Liver (tissue), 9 donors: ENCODE data around the gene CNEP1R1. TPM values are rescaled to one million over a fixed set of nuclear protein-coding genes. Genes with fewer than 3 reads are reported as not detected.
A peak's percentile ranks its signal among the peaks of the same experiment; 100 is the strongest.

ENCODE experiments used
- DNase-seq: peaks from one replicate; pipeline ENCODE4 v3.0.0-alpha.2; 2017; ENCODE audit warnings: low spot score
- H3K27ac ChIP-seq, 2 donors: one replicate each; pipeline ENCODE4 v1.7.0; 2013; ENCODE audit warnings: inconsistent platforms in 2 of 2, low read length in 2 of 2, control low read depth in 1 of 2, low read depth in 1 of 2, mild to moderate bottlenecking in 1 of 2
- H3K27me3 ChIP-seq, 4 donors: one replicate each; pipeline versions ENCODE4 v1.6.1 to v1.7.0; 2013; ENCODE audit warnings: low read length in 3 of 4, inconsistent platforms in 1 of 4, mild to moderate bottlenecking in 1 of 4, moderate library complexity in 1 of 4; ENCODE audit not compliant: control insufficient read depth in 4 of 4, insufficient read depth in 4 of 4
- H3K36me3 ChIP-seq, 4 donors: one replicate each; pipeline versions ENCODE4 v1.6.1 to v1.7.0; 2013; ENCODE audit warnings: low read length in 3 of 4, mild to moderate bottlenecking in 3 of 4, low read depth in 1 of 4, moderate library complexity in 1 of 4; ENCODE audit not compliant: control insufficient read depth in 4 of 4, insufficient read depth in 3 of 4
- H3K4me1 ChIP-seq, 4 donors: one replicate each; pipeline versions ENCODE4 v1.6.1 to v1.7.0; 2013; ENCODE audit warnings: low read length in 3 of 4, mild to moderate bottlenecking in 3 of 4, moderate library complexity in 1 of 4; ENCODE audit not compliant: control insufficient read depth in 4 of 4, insufficient read depth in 4 of 4
- H3K4me3 ChIP-seq, 3 donors: one replicate each; pipeline versions ENCODE4 v1.6.1 to v1.7.0; 2013; ENCODE audit warnings: low read length in 3 of 3, control low read depth in 1 of 3, low read depth in 1 of 3, mild to moderate bottlenecking in 1 of 3
- H3K9ac ChIP-seq, 2 donors: one replicate each; pipeline ENCODE4 v1.7.0; 2013; ENCODE audit warnings: low read length in 2 of 2, mild to moderate bottlenecking in 2 of 2, moderate library complexity in 2 of 2, control low read depth in 1 of 2, low read depth in 1 of 2
- H3K9me3 ChIP-seq, 4 donors: one replicate each; pipeline versions ENCODE4 v1.6.1 to v1.7.0; 2013; ENCODE audit warnings: low read length in 3 of 4; ENCODE audit not compliant: control insufficient read depth in 4 of 4
- CTCF ChIP-seq: fragments of 150-350 bp; IDR thresholded peaks from 2 replicates; pipeline ENCODE4 v1.5.1; 2017; ENCODE audit warnings: improper control_type of control experiment, low read depth, low read length; ENCODE audit not compliant: missing input control
- EGR1 ChIP-seq, 2 donors: IDR thresholded peaks; 2 replicates each; pipeline ENCODE4 v1.6.1; 2016 to 2018; ENCODE audit warnings: antibody characterized with exemption in 2 of 2, low read depth in 2 of 2
- FOXA1 ChIP-seq: IDR thresholded peaks from 2 replicates; pipeline ENCODE4 v1.6.1; 2016; ENCODE audit warnings: antibody characterized with exemption
- GABPA ChIP-seq, 2 donors: IDR thresholded peaks in 1 of 2; conservative IDR thresholded peaks in 1 of 2; 2 replicates each; pipeline ENCODE4 v1.6.1; 2016; ENCODE audit warnings: antibody characterized with exemption in 2 of 2, mild to moderate bottlenecking in 1 of 2, moderate library complexity in 1 of 2
- HNF4G ChIP-seq: IDR thresholded peaks from 2 replicates; pipeline ENCODE4 v1.6.1; 2016; ENCODE audit warnings: antibody characterized with exemption
- RAD21 ChIP-seq, 2 donors: IDR thresholded peaks; 2 replicates each; pipeline ENCODE4 v1.6.1; 2016; ENCODE audit warnings: antibody characterized with exemption in 2 of 2, mild to moderate bottlenecking in 2 of 2
- REST ChIP-seq: IDR thresholded peaks from 2 replicates; pipeline ENCODE4 v1.6.1; 2016; ENCODE audit warnings: antibody characterized with exemption, mild to moderate bottlenecking
- RXRA ChIP-seq, 2 donors: IDR thresholded peaks; 2 replicates each; pipeline ENCODE4 v1.6.1; 2017 to 2018; ENCODE audit warnings: antibody characterized with exemption in 2 of 2, mild to moderate bottlenecking in 1 of 2
- TAF1 ChIP-seq: conservative IDR thresholded peaks from 2 replicates; pipeline ENCODE4 v1.6.1; 2016; ENCODE audit warnings: antibody characterized with exemption, mild to moderate bottlenecking
- YY1 ChIP-seq: IDR thresholded peaks from 2 replicates; pipeline ENCODE4 v1.6.1; 2016; ENCODE audit warnings: antibody characterized with exemption, mild to moderate bottlenecking
- WGBS: extraction: QIAGEN DNeasy Blood & Tissue Kit; methylation state at CpG from one replicate; pipeline ENCODE4 v1.1.7; 2013; 5-methylcytosine and 5-hydroxymethylcytosine counted together
- polyA plus RNA-seq, 2 donors: library from polyadenylated mRNA; stranded (reverse) in 1 of 2; unstranded in 1 of 2; fragments of 200-250 nt in 1 of 2; fragments of >200 nt in 1 of 2; fragmentation: Nextera tagmentation in 1 of 2; extraction: Ambion mirVana in 1 of 2; gene quantifications; one replicate each; pipeline versions ENCODE4 v1.2.1 to v1.2.3, GENCODE V29; 2013 to 2015
- total RNA-seq, 2 donors: library from RNA; depleted of rRNA; stranded (reverse); fragments of >200 nt; gene quantifications; one replicate each; pipeline ENCODE4 v1.2.3, GENCODE V29; 2014
- TF ChIP-seq, protein P1 (sequence below): IDR thresholded peaks from 2 replicates; pipeline ENCODE4 v1.6.1; 2016; ENCODE audit warnings: antibody characterized with exemption
- TF ChIP-seq, protein P2 (sequence below): IDR thresholded peaks from 2 replicates; pipeline ENCODE4 v1.6.1; 2016; ENCODE audit warnings: antibody characterized with exemption
- donor health status: healthy.
- donor health status: healthy.
- donor health status: healthy.
- donor health status: healthy.
- donor health status: healthy.

CNEP1R1 gene
- total and polyA plus RNA-seq, 4 donors: 4.2 to 21.6 (median 8.8) TPM

- H3K4me1 ChIP-seq: peaks cover 3 to 9% (median 5%) of the 10 kb centered on the region in 4 donors
- TF ChIP-seq YY1: peak; percentile 5
- TF ChIP-seq FOXA1: no peak
- no peak overlapping the region for H3K4me3 ChIP-seq
- peaks cover 0 to 3% (median 0%) of the 10 kb centered on the region in 4 donors for H3K36me3 ChIP-seq
- no peak overlapping the region for H3K9ac ChIP-seq
- WGBS: 73% methylated on average over 5 of the region's 5 CpGs
- H3K27ac ChIP-seq: no peak overlapping the region
- DNase-seq: no peak
- no peaks in the 10 kb centered on the region for H3K9me3 ChIP-seq
- H3K27me3 ChIP-seq: no peaks in the 10 kb centered on the region
These were observed 13.9 kb downstream of the CNEP1R1 start for GRCh38 chr16:50038756-50039529.

GRCh38 chr16:50040018-50040417, 15.0 kb downstream of the CNEP1R1 start:
- 83% methylated on average over 8 of the region's 8 CpGs for WGBS
- Histone ChIP-seq H3K9ac (no peak overlapping the region), H3K27me3 (no peaks in the 10 kb centered on the region), H3K9me3 (no peaks in the 10 kb centered on the region), H3K27ac (no peak overlapping the region), H3K4me3 (no peak overlapping the region), H3K4me1 (peaks cover 3 to 9% (median 5%) of the 10 kb centered on the region in 4 donors), H3K36me3 (no peaks in the 10 kb centered on the region)
- TF ChIP-seq, protein P1, sequence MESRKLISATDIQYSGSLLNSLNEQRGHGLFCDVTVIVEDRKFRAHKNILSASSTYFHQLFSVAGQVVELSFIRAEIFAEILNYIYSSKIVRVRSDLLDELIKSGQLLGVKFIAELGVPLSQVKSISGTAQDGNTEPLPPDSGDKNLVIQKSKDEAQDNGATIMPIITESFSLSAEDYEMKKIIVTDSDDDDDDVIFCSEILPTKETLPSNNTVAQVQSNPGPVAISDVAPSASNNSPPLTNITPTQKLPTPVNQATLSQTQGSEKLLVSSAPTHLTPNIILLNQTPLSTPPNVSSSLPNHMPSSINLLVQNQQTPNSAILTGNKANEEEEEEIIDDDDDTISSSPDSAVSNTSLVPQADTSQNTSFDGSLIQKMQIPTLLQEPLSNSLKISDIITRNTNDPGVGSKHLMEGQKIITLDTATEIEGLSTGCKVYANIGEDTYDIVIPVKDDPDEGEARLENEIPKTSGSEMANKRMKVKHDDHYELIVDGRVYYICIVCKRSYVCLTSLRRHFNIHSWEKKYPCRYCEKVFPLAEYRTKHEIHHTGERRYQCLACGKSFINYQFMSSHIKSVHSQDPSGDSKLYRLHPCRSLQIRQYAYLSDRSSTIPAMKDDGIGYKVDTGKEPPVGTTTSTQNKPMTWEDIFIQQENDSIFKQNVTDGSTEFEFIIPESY: no peak
- TF ChIP-seq GABPA (IDR thresholded peaks at IDR 0.05 in 1 of 2, conservative IDR thresholded peaks at IDR 0.05 in 1 of 2) (no peak), REST (no peak), EGR1 (IDR thresholded peaks at IDR 0.05; ENCODE audit: low read depth in 2 of 2) (no peak), TAF1 (no peak), RAD21 (IDR thresholded peaks at IDR 0.05) (no peak), CTCF (no peak), HNF4G (no peak), RXRA (IDR thresholded peaks at IDR 0.05) (no peak), FOXA1 (no peak)
- TF ChIP-seq, protein P2, sequence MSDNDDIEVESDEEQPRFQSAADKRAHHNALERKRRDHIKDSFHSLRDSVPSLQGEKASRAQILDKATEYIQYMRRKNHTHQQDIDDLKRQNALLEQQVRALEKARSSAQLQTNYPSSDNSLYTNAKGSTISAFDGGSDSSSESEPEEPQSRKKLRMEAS: no peak
- DNase-seq: no peak
